Panc1 (cell line): ENCODE measurements around the gene SETD3. TPM values are rescaled to one million over a fixed set of nuclear protein-coding genes. Genes with fewer than 3 reads are reported as not detected.

Experiments used
- ATAC-seq: fragments of 200-7000 bp; cut with Tn5 transposase; 2 replicates; pipeline ENCODE4 v1.9.1; 2020; ENCODE audit warnings: mild to moderate bottlenecking, moderate library complexity
- BruUV-seq: library from RNA; stranded (reverse); fragments of 400-500 nt; replicated peaks from 2 replicates; lab custom pipeline; 2021; lab: Mats Ljungman, UMichigan
- CTCF ChIA-PET: fragments of 300-600 bp; sonication (Branson Sonifier 250); formaldehyde crosslinking; loops from one replicate; lab custom pipeline; 2022; ENCODE audit warnings: antibody characterized with exemption; lab: Charles Lee
- POLR2A ChIA-PET: fragments of 300-600 bp; sonication (Branson Sonifier 250); formaldehyde crosslinking; loops from one replicate; lab custom pipeline; 2022; ENCODE audit warnings: antibody characterized with exemption; lab: Charles Lee
- DNase-seq: peaks from one replicate; pipeline ENCODE4 v3.0.0-alpha.2; 2010; ENCODE audit warnings: low read depth, low spot score
- H3K27ac ChIP-seq: 2 replicates; pipeline ENCODE4 v1.5.1; 2011; ENCODE audit warnings: mild to moderate bottlenecking, low read length, inconsistent platforms
- H3K27me3 ChIP-seq: fragments of 200-500 bp; sonication (Bioruptor generic); 2 replicates; pipeline ENCODE4 v1.6.0; 2014; ENCODE audit warnings: low read length, inconsistent platforms; ENCODE audit not compliant: control insufficient read depth, insufficient read depth
- H3K36me3 ChIP-seq: fragments of 200-500 bp; sonication (Bioruptor generic); 2 replicates; pipeline ENCODE4 v1.5.1; 2014; ENCODE audit warnings: inconsistent platforms, mild to moderate bottlenecking, low read length, moderate library complexity; ENCODE audit not compliant: control insufficient read depth, insufficient read depth
- H3K4me1 ChIP-seq: 2 replicates; pipeline ENCODE4 v1.5.1; 2011; ENCODE audit warnings: inconsistent platforms, mild to moderate bottlenecking, low read length, moderate library complexity; ENCODE audit not compliant: control insufficient read depth, insufficient read depth
- H3K4me3 ChIP-seq, 2 experiments: 2 replicates each; pipeline ENCODE4 v1.5.1; 2011 to 2012; ENCODE audit warnings: low read depth in 2 of 2, low read length in 2 of 2, mild to moderate bottlenecking in 2 of 2, inconsistent platforms in 1 of 2, moderate library complexity in 1 of 2
- H3K9me3 ChIP-seq: fragments of 200-500 bp; sonication (Bioruptor generic); 2 replicates; pipeline ENCODE4 v1.5.1; 2014; ENCODE audit warnings: low read depth, mild to moderate bottlenecking, inconsistent platforms, low read length, moderate library complexity; ENCODE audit not compliant: control insufficient read depth, insufficient read depth
- CTCF ChIP-seq: fragments of 450-650 bp; IDR thresholded peaks from 2 replicates; pipeline ENCODE4 v1.5.1; 2017; ENCODE audit warnings: mild to moderate bottlenecking
- POLR2AphosphoS5 ChIP-seq: IDR thresholded peaks from 2 replicates; pipeline ENCODE4 v1.6.1; 2012; ENCODE audit warnings: mild to moderate bottlenecking, low read depth, low read length, moderate library complexity
- REST ChIP-seq, 2 experiments: IDR thresholded peaks; 2 replicates each; pipeline ENCODE4 v1.6.1; 2011 to 2012; ENCODE audit warnings: low read depth in 2 of 2, control low read depth in 1 of 2, low read length in 1 of 2, mild to moderate bottlenecking in 1 of 2, moderate library complexity in 1 of 2; ENCODE audit not compliant: insufficient read depth in 1 of 2
- SIN3A ChIP-seq: IDR thresholded peaks from 2 replicates; pipeline ENCODE4 v1.6.1; 2012; ENCODE audit warnings: low read depth, mild to moderate bottlenecking, low read length, moderate library complexity, borderline replicate concordance; ENCODE audit not compliant: insufficient read depth
- TCF7L2 ChIP-seq: IDR thresholded peaks from 2 replicates; pipeline ENCODE4 v1.6.1; 2011; ENCODE audit warnings: mild to moderate bottlenecking, low read depth, low read length, inconsistent platforms
- in situ Hi-C: cut with HindIII; loops from 2 replicates; pipeline ENCODE4 v1.10.0; 2016; ENCODE audit warnings: low sequenced_read_pairs, low pct_unique_long_range_greater_than_20kb
- intact Hi-C: fragments of 100-400 bp; cut with micrococcal nuclease; formaldehyde crosslinking; loops from one replicate; pipeline ENCODE4 v1.10.0; 2022; ENCODE audit not compliant: unreplicated experiment
- total RNA-seq: library from RNA; stranded (reverse); gene quantifications from one replicate; pipeline ENCODE4 v1.2.1, GENCODE V29; 2021; ENCODE audit not compliant: unreplicated experiment

SETD3 gene
- total RNA-seq, 1 experiment from 2014 or later = 51.1 TPM

GRCh38 chr14:99401621-99402284, 78.9 kb downstream of the SETD3 start:
- CTCF ChIA-PET = no interaction called here
- TF ChIP-seq CTCF (no peak), TCF7L2 (no peak), POLR2AphosphoS5 (no peak), REST (IDR thresholded peaks at IDR 0.05; ENCODE audit: insufficient read depth in 1 of 2, low read depth in 2 of 2, low read length in 1 of 2) (no peak), SIN3A (no peak)
- Histone ChIP-seq H3K36me3 (peaks cover 6% of the 10 kb centered on the region), H3K27me3 (no peaks in the 10 kb centered on the region), H3K4me3 (no peak overlapping the region), H3K27ac (no peak overlapping the region), H3K4me1 (no peaks in the 10 kb centered on the region), H3K9me3 (no peaks in the 10 kb centered on the region)
- in situ Hi-C loops = no loop called here
- no peak for ATAC-seq
- intact Hi-C loops = no loop called here
- BruUV-seq = no TSS peak
- POLR2A ChIA-PET = no interaction called here
- DNase-seq = no peak

GRCh38 chr14:99401211-99401610, 79.4 kb downstream of the SETD3 start:
- DNase-seq = no peak
- no peak overlapping the region for H3K4me3 ChIP-seq
- ChIA-PET CTCF (no interaction called here), POLR2A (no interaction called here)
- no peaks in the 10 kb centered on the region for H3K27me3 ChIP-seq
- BruUV-seq = no TSS peak
- intact Hi-C loops = no loop called here
- H3K36me3 ChIP-seq = peaks cover 6% of the 10 kb centered on the region
- no peak for TF ChIP-seq REST (IDR thresholded peaks at IDR 0.05; ENCODE audit: insufficient read depth in 1 of 2, low read depth in 2 of 2, low read length in 1 of 2)
- TF ChIP-seq POLR2AphosphoS5 = no peak
- TF ChIP-seq SIN3A = no peak
- no peak for TF ChIP-seq TCF7L2
- TF ChIP-seq CTCF = no peak
- H3K9me3 ChIP-seq = no peaks in the 10 kb centered on the region
- in situ Hi-C loops = no loop called here
- ATAC-seq = no peak
- no peak overlapping the region for H3K27ac ChIP-seq
- H3K4me1 ChIP-seq = no peaks in the 10 kb centered on the region
